ENCODE data around the gene DQX1. TPM values are rescaled to one million over a fixed set of nuclear protein-coding genes. Genes with fewer than 3 reads are reported as not detected.

The DQX1 gene
- total and polyA plus RNA-seq, 9 of the 15 experiments (the other 6 are each of a cell fraction or from before 2014, with no cell fraction given), result 0.04 to 0.38 (median 0.18) TPM; not detected in 1

GRCh38 chr2:74529357-74530238 lies 3.6 kb upstream of the DQX1 start, which contains the start of the genes AUP1 and HTRA2 (continued):
- no peak for TF ChIP-seq ZBTB5 (IDR thresholded peaks at IDR 0.05)
- TF ChIP-seq TEAD4 (IDR thresholded peaks at IDR 0.05; ENCODE audit: low read length), result peak; percentile 65
- TF ChIP-seq TEAD4 (CRISPR knock-in tag; IDR thresholded peaks at IDR 0.05; ENCODE audit: borderline replicate concordance), result no peak
- TF ChIP-seq E2F8 (IDR thresholded peaks at IDR 0.05; ENCODE audit: low read depth, partially characterized antibody), result peak; percentile 66
- peak; percentile 98 for TF ChIP-seq HCFC1 (IDR thresholded peaks at IDR 0.05; ENCODE audit: low read depth, low read length)
- TF ChIP-seq, protein P1, sequence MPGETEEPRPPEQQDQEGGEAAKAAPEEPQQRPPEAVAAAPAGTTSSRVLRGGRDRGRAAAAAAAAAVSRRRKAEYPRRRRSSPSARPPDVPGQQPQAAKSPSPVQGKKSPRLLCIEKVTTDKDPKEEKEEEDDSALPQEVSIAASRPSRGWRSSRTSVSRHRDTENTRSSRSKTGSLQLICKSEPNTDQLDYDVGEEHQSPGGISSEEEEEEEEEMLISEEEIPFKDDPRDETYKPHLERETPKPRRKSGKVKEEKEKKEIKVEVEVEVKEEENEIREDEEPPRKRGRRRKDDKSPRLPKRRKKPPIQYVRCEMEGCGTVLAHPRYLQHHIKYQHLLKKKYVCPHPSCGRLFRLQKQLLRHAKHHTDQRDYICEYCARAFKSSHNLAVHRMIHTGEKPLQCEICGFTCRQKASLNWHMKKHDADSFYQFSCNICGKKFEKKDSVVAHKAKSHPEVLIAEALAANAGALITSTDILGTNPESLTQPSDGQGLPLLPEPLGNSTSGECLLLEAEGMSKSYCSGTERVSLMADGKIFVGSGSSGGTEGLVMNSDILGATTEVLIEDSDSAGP (CRISPR knock-in tag; IDR thresholded peaks at IDR 0.05), result no peak
- TF ChIP-seq, protein P2, sequence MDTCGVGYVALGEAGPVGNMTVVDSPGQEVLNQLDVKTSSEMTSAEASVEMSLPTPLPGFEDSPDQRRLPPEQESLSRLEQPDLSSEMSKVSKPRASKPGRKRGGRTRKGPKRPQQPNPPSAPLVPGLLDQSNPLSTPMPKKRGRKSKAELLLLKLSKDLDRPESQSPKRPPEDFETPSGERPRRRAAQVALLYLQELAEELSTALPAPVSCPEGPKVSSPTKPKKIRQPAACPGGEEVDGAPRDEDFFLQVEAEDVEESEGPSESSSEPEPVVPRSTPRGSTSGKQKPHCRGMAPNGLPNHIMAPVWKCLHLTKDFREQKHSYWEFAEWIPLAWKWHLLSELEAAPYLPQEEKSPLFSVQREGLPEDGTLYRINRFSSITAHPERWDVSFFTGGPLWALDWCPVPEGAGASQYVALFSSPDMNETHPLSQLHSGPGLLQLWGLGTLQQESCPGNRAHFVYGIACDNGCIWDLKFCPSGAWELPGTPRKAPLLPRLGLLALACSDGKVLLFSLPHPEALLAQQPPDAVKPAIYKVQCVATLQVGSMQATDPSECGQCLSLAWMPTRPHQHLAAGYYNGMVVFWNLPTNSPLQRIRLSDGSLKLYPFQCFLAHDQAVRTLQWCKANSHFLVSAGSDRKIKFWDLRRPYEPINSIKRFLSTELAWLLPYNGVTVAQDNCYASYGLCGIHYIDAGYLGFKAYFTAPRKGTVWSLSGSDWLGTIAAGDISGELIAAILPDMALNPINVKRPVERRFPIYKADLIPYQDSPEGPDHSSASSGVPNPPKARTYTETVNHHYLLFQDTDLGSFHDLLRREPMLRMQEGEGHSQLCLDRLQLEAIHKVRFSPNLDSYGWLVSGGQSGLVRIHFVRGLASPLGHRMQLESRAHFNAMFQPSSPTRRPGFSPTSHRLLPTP (IDR thresholded peaks at IDR 0.05; ENCODE audit: borderline replicate concordance, extremely low read depth, insufficient read length), result no peak

Data from K562 (cell line).